NCI-H82 (cell line): ENCODE measurements around the gene PRDM7.
"Not testable (repeated sequence)": the region's sequence is repeated elsewhere in the genome, so short reads cannot be mapped to it uniquely, and the experiment has no call there.

ENCODE experiments used
- DNase-seq: peaks from one replicate; lab custom pipeline; 2025; lab: John Stamatoyannopoulos, UW

The PRDM7 gene

GRCh38 chr16:90012991-90013745 is 64.0 kb downstream of the PRDM7 start:
- DNase-seq, result no peak

- DNase-seq, result no peak
These were observed 65.1 kb downstream of the PRDM7 start for GRCh38 chr16:90011908-90012501.

GRCh38 chr16:90011508-90011819 is 65.7 kb downstream of the PRDM7 start:
- DNase-seq, result no peak

DNA sequence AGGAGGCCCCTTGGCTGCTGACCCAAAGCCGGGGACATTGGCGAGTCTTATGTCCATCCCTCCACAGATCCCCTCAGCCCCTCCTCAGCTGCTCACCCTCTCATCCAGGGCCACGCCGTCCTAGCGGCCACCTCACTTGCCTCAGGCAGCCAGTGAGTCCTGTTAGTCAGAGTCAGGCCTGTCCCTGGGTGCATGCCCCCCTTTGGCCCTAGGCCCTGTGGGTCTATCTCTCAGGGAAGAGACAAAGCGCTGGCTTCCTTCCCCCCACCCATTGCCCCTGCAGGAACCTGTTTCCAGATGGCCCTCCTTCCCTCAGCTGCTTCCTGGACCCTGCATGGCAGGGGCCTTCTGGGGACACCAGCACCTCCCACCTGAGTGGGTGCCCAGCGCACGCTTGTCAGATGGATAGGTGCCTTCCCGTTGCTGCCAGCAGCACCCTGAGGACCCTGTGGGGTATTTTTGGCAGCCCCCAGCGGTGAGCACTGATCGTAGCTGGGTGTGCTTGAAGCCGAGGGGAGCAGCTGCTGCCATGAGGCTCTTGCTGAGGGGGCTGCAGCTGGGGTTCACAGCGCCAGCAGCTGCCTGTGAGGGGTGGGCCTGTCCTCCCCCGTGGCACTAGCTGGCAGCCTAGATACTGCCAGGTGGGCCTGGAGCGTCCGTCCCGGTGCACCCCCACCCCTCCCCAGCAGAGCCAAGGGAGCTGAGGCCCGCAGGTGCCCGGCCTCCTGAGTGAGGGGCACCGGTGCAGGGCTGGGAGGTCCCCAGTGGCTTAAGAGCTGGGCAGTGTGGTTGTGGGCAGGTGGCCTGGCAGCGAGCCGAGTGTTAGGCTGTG is 66.2 kb downstream of the PRDM7 start:
- DNase-seq, result no peak

- no peak for DNase-seq
These were observed 67.8 kb downstream of the PRDM7 start for GRCh38 chr16:90009172-90009899.

DNA sequence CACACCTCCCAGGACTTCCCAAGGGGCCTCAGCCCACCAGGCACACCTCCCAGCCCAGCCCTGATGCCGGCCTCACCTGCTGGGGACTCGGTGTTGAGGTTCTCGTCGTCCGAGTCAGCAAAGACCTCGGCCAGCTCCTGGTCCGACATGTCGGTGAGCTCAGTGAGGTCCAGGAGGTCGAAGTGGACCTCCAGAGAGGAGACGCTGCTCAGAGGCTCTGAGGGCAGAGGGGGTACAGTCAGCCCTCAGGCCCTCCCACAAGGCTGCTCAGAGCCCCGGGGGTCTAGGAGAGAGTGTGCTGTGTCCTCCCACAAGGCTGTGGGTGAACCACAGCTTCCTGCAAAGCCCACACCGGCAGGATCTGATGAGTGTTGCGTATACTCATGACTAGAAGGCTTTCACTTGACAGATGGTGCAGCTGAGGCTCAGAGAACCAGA is 68.4 kb downstream of the PRDM7 start:
- DNase-seq, result peak; percentile 23

GRCh38 chr16:90007635-90008234 is 69.4 kb downstream of the PRDM7 start:
- not testable (repeated sequence) for DNase-seq

DNA sequence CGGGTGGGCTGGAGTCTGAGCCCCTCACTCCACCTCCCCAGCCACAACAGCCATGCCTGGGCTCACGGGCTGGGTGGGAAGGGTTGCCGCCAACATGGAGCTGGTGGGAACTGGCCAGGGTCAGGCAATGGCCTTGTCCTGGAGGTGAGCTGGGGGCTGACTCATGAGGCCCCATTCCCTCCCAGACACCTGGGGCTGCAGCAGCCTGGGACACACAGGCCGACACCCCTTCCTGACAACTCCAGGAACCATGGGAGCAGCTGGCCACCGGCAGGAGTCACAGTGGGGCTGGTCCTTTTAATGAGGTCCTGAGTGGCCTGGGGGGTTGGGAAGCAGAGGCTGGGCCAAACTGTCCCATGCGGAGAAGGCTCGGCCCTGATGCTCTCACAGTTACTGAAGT is 70.1 kb downstream of the PRDM7 start:
- DNase-seq, result no peak
